ENCODE data around the gene HMOX2.

HMOX2 gene

GRCh38 chr16:4552541-4552940 is 76.3 kb downstream of the HMOX2 start:
- in situ Hi-C loops (cut with HindIII; ENCODE audit: low sequenced_read_pairs), result no loop called here

- in situ Hi-C loops (cut with HindIII; ENCODE audit: low sequenced_read_pairs), result no loop called here
Measured at GRCh38 chr16:4556112-4556511, 79.9 kb downstream of the HMOX2 start, which contains the start of gene C16orf96. TSS of gene C16orf96 (plus strand) at chr16:4556340. CDS start at chr16:4556490, 150 bp downstream.

GRCh38 chr16:4556580-4556979 is 80.4 kb downstream of the HMOX2 start:
- in situ Hi-C loops (cut with HindIII; ENCODE audit: low sequenced_read_pairs), result no loop called here

GRCh38 chr16:4557973-4558372 is 81.8 kb downstream of the HMOX2 start:
- in situ Hi-C loops (cut with HindIII; ENCODE audit: low sequenced_read_pairs), result no loop called here
